ENCODE data around the gene SND1. TPM values are rescaled to one million over a fixed set of nuclear protein-coding genes. Genes with fewer than 3 reads are reported as not detected.

SND1 gene
- polyA plus RNA-seq, 3 donors, result 46.5 to 97.3 (median 79.8) TPM

GRCh38 chr7:127905021-127905420 is 253.0 kb downstream of the SND1 start:
- no peak overlapping the region for H3K9ac ChIP-seq (ENCODE audit: insufficient read depth, low read length, poor library complexity, severe bottlenecking)

GRCh38 chr7:127905491-127906330 is 253.7 kb downstream of the SND1 start:
- peaks cover 34 to 39% of the 10 kb centered on the region in 2 donors for H3K36me3 Mint-ChIP-seq
- no peak overlapping the region for H3K27ac Mint-ChIP-seq
- Histone ChIP-seq H3K9me3 (replicated peaks in 1 of 2; ENCODE audit: control insufficient read depth in 1 of 2, insufficient read depth in 1 of 2, low read length in 2 of 2) (no peaks in the 10 kb centered on the region), H3K27ac (ENCODE audit: low read depth in 1 of 2, low read length in 2 of 2) (no peak overlapping the region), H3K4me2 (replicated peaks; ENCODE audit: extremely low read depth, low read length, poor library complexity, severe bottlenecking) (no peak overlapping the region), H3K9ac (ENCODE audit: insufficient read depth, low read length, poor library complexity, severe bottlenecking) (no peak overlapping the region), H3K79me2 (ENCODE audit: insufficient read depth, low read length) (peaks cover 24% of the 10 kb centered on the region), H3K36me3 (replicated peaks in 1 of 2; ENCODE audit: control insufficient read depth in 1 of 2, insufficient read depth in 2 of 2, low read length in 2 of 2) (peaks cover 24 to 60% of the 10 kb centered on the region in 2 donors), H2AFZ (ENCODE audit: insufficient read depth, low read depth, low read length, poor library complexity, severe bottlenecking) (no peak overlapping the region), H4K20me1 (ENCODE audit: insufficient read depth, low read length) (peaks cover 36% of the 10 kb centered on the region), H3K4me1 (ENCODE audit: control insufficient read depth in 1 of 2, insufficient read depth in 2 of 2, low read length in 2 of 2) (peaks cover 0 to 3% of the 10 kb centered on the region in 2 donors), H3K27me3 (ENCODE audit: control insufficient read depth in 2 of 2, insufficient read depth in 2 of 2, low read length in 2 of 2) (no peaks in the 10 kb centered on the region), H3K4me3 (replicated peaks in 1 of 3; ENCODE audit: low read depth in 2 of 3, low read length in 3 of 3) (no peak overlapping the region)
- no peak for DNase-seq
- no peaks in the 10 kb centered on the region for H3K9me3 Mint-ChIP-seq
- H3K27me3 Mint-ChIP-seq (ENCODE audit: low read depth in 3 of 3), result no peaks in the 10 kb centered on the region
- no peak for TF ChIP-seq CTCF (IDR thresholded peaks at IDR 0.05)
- H3K4me1 Mint-ChIP-seq, result peaks cover 18% of the 10 kb centered on the region
- no CpG with 5 or more reads among the region's 2 CpGs for WGBS (ENCODE audit: insufficient coverage)
- no peak overlapping the region for H3K4me3 Mint-ChIP-seq
- intact Hi-C loops (cut with micrococcal nuclease), result no loop called here

More at GRCh38 chr7:127905021-127905420, 253.0 kb downstream of the SND1 start:
- H3K79me2 ChIP-seq (ENCODE audit: insufficient read depth, low read length), result peaks cover 24% of the 10 kb centered on the region
- H3K9me3 Mint-ChIP-seq, result no peaks in the 10 kb centered on the region
- peaks cover 0 to 3% of the 10 kb centered on the region in 2 donors for H3K4me1 ChIP-seq (ENCODE audit: control insufficient read depth in 1 of 2, insufficient read depth in 2 of 2, low read length in 2 of 2)
- DNase-seq, result no peak
- no peaks in the 10 kb centered on the region for H3K27me3 Mint-ChIP-seq (ENCODE audit: low read depth in 3 of 3)
- H3K4me1 Mint-ChIP-seq, result peaks cover 21% of the 10 kb centered on the region
- H3K9me3 ChIP-seq (replicated peaks in 1 of 2; ENCODE audit: control insufficient read depth in 1 of 2, insufficient read depth in 1 of 2, low read length in 2 of 2), result no peaks in the 10 kb centered on the region
- H3K27me3 ChIP-seq (ENCODE audit: control insufficient read depth in 2 of 2, insufficient read depth in 2 of 2, low read length in 2 of 2), result no peaks in the 10 kb centered on the region
- no peak overlapping the region for H3K4me3 Mint-ChIP-seq
- H2AFZ ChIP-seq (ENCODE audit: insufficient read depth, low read depth, low read length, poor library complexity, severe bottlenecking), result no peak overlapping the region
- H3K36me3 ChIP-seq (replicated peaks in 1 of 2; ENCODE audit: control insufficient read depth in 1 of 2, insufficient read depth in 2 of 2, low read length in 2 of 2), result peaks cover 24 to 53% of the 10 kb centered on the region in 2 donors
- H3K4me3 ChIP-seq (replicated peaks in 1 of 3; ENCODE audit: low read depth in 2 of 3, low read length in 3 of 3), result no peak overlapping the region
- H3K27ac ChIP-seq (ENCODE audit: low read depth in 1 of 2, low read length in 2 of 2), result no peak overlapping the region
- peaks cover 40% of the 10 kb centered on the region for H4K20me1 ChIP-seq (ENCODE audit: insufficient read depth, low read length)
- H3K36me3 Mint-ChIP-seq, result peaks cover 31 to 36% of the 10 kb centered on the region in 2 donors
- TF ChIP-seq CTCF (IDR thresholded peaks at IDR 0.05), result no peak
- intact Hi-C loops (cut with micrococcal nuclease), result no loop called here
- H3K4me2 ChIP-seq (replicated peaks; ENCODE audit: extremely low read depth, low read length, poor library complexity, severe bottlenecking), result no peak overlapping the region
- peak overlapping the region in 1 of 7 donors; percentile 25 for H3K27ac Mint-ChIP-seq

All from CD14-positive monocyte (primary cell).